Thoracic aorta (tissue), 2 donors: ENCODE results near the gene HSD11B1. TPM values are rescaled to one million over a fixed set of nuclear protein-coding genes. Genes with fewer than 3 reads are reported as not detected.

ENCODE experiments used
- ATAC-seq: fragments of 150-250 bp; one replicate; pipeline ENCODE4 v1.8.0; 2017; ENCODE audit warnings: low read depth; ENCODE audit not compliant: insufficient number of reproducible peaks, low FRiP score
- DNase-seq: peaks from one replicate; pipeline ENCODE4 v3.0.0-alpha.2; 2020; ENCODE audit warnings: low spot score
- H3K27ac ChIP-seq, 2 donors: fragments of 200-600 bp; sonication (generic); 1 replicate in 1 of 2; 2 replicates in 1 of 2; pipeline ENCODE4 v1.5.1; 2016; ENCODE audit warnings: mild to moderate bottlenecking in 2 of 2, moderate library complexity in 2 of 2
- H3K27me3 ChIP-seq: fragments of 200-600 bp; sonication (generic); replicated peaks from 2 replicates; pipeline ENCODE4 v1.6.0; 2016; ENCODE audit warnings: mild to moderate bottlenecking; ENCODE audit not compliant: insufficient read depth
- H3K36me3 ChIP-seq: fragments of 200-600 bp; sonication (generic); one replicate; pipeline ENCODE4 v1.5.1; 2016
- H3K4me1 ChIP-seq, 2 donors: fragments of 200-600 bp; sonication (generic); 1 replicate in 1 of 2; 2 replicates in 1 of 2; pipeline versions ENCODE4 v1.5.1 to v1.6.0; 2016; ENCODE audit warnings: low read depth in 2 of 2, mild to moderate bottlenecking in 1 of 2; ENCODE audit not compliant: control insufficient read depth in 1 of 2
- H3K4me3 ChIP-seq: fragments of 200-600 bp; sonication (generic); 2 replicates; pipeline ENCODE4 v1.5.1; 2016; ENCODE audit warnings: mild to moderate bottlenecking
- H3K9me3 ChIP-seq: fragments of 200-600 bp; sonication (generic); 2 replicates; pipeline ENCODE4 v1.5.1; 2016
- total RNA-seq, 2 donors: library from RNA; depleted of rRNA; stranded (reverse); fragments of >200 nt; gene quantifications; one replicate each; pipeline versions ENCODE4 v1.1.0 to v1.2.3, GENCODE V29; 2016
- TF ChIP-seq, protein P1 (sequence below): fragments of 200-600 bp; sonication (generic); IDR thresholded peaks from one replicate; pipeline ENCODE4 v1.5.1; 2019; ENCODE audit warnings: antibody characterized with exemption

The HSD11B1 gene
- total RNA-seq, 2 donors from 2014 or later, result 15.7 to 24.4 TPM

DNA sequence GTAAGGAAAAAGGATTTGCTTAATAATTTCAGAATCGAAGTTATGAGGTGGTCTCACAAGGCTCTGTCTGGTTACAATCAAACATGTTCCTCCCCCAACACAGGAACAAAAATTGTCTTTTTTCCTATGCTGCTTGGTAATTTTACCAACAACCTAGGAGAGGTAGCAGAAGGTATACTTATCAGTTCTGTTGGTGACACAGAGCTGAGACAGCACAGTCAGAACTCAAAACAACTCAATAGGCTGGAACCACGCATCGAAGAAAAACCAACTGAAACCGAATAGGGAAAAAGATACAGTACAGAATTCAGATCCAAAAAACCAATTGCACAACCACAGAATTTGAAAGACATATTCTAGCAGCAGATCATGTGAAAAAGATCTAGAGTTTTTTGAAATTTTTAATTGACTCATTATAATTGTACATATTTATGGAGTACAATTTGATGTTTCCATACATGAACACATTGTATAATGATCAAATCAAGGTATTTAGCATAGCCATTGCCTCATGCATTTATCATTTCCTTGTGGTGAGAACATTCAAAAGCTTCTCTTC lies 25.6 kb upstream of the HSD11B1 start:
- ATAC-seq (no peak), DNase-seq (no peak)
- no peaks in the 10 kb centered on the region for H3K27me3 ChIP-seq
- H3K9me3 ChIP-seq, result no peaks in the 10 kb centered on the region
- peaks cover 11 to 14% of the 10 kb centered on the region in 2 donors for H3K4me1 ChIP-seq
- no peaks in the 10 kb centered on the region for H3K36me3 ChIP-seq
- TF ChIP-seq, protein P1, sequence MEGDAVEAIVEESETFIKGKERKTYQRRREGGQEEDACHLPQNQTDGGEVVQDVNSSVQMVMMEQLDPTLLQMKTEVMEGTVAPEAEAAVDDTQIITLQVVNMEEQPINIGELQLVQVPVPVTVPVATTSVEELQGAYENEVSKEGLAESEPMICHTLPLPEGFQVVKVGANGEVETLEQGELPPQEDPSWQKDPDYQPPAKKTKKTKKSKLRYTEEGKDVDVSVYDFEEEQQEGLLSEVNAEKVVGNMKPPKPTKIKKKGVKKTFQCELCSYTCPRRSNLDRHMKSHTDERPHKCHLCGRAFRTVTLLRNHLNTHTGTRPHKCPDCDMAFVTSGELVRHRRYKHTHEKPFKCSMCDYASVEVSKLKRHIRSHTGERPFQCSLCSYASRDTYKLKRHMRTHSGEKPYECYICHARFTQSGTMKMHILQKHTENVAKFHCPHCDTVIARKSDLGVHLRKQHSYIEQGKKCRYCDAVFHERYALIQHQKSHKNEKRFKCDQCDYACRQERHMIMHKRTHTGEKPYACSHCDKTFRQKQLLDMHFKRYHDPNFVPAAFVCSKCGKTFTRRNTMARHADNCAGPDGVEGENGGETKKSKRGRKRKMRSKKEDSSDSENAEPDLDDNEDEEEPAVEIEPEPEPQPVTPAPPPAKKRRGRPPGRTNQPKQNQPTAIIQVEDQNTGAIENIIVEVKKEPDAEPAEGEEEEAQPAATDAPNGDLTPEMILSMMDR, result no peak
- H3K27ac ChIP-seq, result no peak overlapping the region
- H3K4me3 ChIP-seq, result no peak overlapping the region

- H3K9me3 ChIP-seq, result no peaks in the 10 kb centered on the region
- H3K36me3 ChIP-seq, result no peaks in the 10 kb centered on the region
- H3K27me3 ChIP-seq, result no peaks in the 10 kb centered on the region
- DNase-seq (no peak), ATAC-seq (no peak)
- H3K4me1 ChIP-seq, result no peaks in the 10 kb centered on the region
- no peak overlapping the region for H3K4me3 ChIP-seq
- H3K27ac ChIP-seq, result no peak overlapping the region
- TF ChIP-seq, protein P1, result no peak
Observed at GRCh38 chr1:209685821-209686220, 18.8 kb upstream of the HSD11B1 start.

DNA sequence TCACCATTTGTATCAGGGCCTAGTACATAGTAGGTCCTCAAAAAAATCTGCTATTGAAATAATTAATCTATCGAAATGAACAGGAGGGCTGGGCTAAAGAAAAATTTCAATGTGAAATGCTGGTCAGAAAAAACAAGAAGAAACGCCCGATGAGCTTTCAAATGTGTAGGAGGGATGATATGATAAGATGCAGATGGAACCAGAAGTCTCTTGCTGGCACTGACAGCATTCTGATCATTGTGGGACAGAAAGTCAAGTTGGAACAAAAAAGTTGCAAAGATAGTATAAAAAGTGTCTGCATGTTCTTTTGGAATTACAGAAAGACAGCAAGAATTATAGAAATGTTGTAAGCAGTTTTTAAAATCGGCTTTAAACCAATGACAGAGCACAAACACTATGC lies 18.3 kb upstream of the HSD11B1 start:
- H3K27me3 ChIP-seq, result no peaks in the 10 kb centered on the region

GRCh38 chr1:209688746-209689234 lies 15.9 kb upstream of the HSD11B1 start:
- TF ChIP-seq, protein P1, result no peak
- Histone ChIP-seq H3K4me3 (no peak overlapping the region), H3K27ac (no peak overlapping the region), H3K27me3 (no peaks in the 10 kb centered on the region), H3K9me3 (no peaks in the 10 kb centered on the region), H3K4me1 (no peaks in the 10 kb centered on the region), H3K36me3 (no peaks in the 10 kb centered on the region)
- DNase-seq, result no peak
- no peak for ATAC-seq

More for the DNA sequence above, 18.3 kb upstream of the HSD11B1 start:
- Histone ChIP-seq H3K36me3 (no peaks in the 10 kb centered on the region), H3K4me1 (no peaks in the 10 kb centered on the region), H3K4me3 (no peak overlapping the region), H3K27ac (no peak overlapping the region), H3K9me3 (no peaks in the 10 kb centered on the region)
- DNase-seq, result no peak
- TF ChIP-seq, protein P1, result no peak
- ATAC-seq, result no peak

DNA sequence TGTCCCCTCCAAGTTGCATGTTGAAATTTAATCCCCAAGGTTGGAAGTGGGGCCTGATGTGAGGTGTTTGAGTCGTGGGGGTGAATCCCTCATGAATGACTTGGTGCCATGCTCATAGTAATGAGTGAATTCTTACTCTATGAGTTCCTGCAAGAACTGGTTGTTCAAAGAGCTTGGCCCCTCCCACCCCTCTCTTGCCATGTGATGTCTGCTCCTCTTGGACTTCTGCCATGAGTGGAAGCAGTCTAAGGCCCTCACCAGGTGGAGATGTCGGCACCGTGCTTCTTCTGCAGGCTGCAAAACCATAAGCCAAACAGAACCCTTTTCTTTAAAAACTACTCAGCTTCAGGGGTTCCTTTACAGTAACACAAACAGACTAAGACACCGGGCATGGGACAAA lies 15.2 kb upstream of the HSD11B1 start:
- Histone ChIP-seq H3K4me3 (no peak overlapping the region), H3K9me3 (no peaks in the 10 kb centered on the region), H3K27ac (no peak overlapping the region), H3K27me3 (no peaks in the 10 kb centered on the region), H3K36me3 (no peaks in the 10 kb centered on the region), H3K4me1 (no peaks in the 10 kb centered on the region)
- ATAC-seq, result no peak
- TF ChIP-seq, protein P1, result no peak
- no peak for DNase-seq
